Measurements from ENCODE around the gene TPSD1. TPM values are rescaled to one million over a fixed set of nuclear protein-coding genes. Genes with fewer than 3 reads are reported as not detected.
"Not testable (repeated sequence)": the region's sequence is repeated elsewhere in the genome, so short reads cannot be mapped to it uniquely, and the experiment has no call there.

TPSD1 gene
- total RNA-seq, 1 donor from 2014 or later, result not detected

- intact Hi-C loops (cut with micrococcal nuclease), result no loop called here
These were observed 7.0 kb downstream of the TPSD1 start for GRCh38 chr16:1262846-1263221.

GRCh38 chr16:1263591-1264344 lies 7.9 kb downstream of the TPSD1 start:
- intact Hi-C loops (cut with micrococcal nuclease), result no loop called here

GRCh38 chr16:1264345-1265089 lies 8.6 kb downstream of the TPSD1 start:
- intact Hi-C loops (cut with micrococcal nuclease), result no loop called here

GRCh38 chr16:1265090-1265630 lies 9.3 kb downstream of the TPSD1 start:
- intact Hi-C loops (cut with micrococcal nuclease), result no loop called here

- intact Hi-C loops (cut with micrococcal nuclease), result no loop called here
These were observed 10.0 kb downstream of the TPSD1 start for GRCh38 chr16:1265826-1266225.

- intact Hi-C loops (cut with micrococcal nuclease), result not testable (repeated sequence)
These were observed 13.5 kb downstream of the TPSD1 start for GRCh38 chr16:1269418-1269817.

GRCh38 chr16:1271380-1271723 lies 15.5 kb downstream of the TPSD1 start:
- intact Hi-C loops (cut with micrococcal nuclease), result no loop called here

- intact Hi-C loops (cut with micrococcal nuclease), result not testable (repeated sequence)
These were observed 16.0 kb downstream of the TPSD1 start for GRCh38 chr16:1271724-1272413.

GRCh38 chr16:1272453-1273198 lies 16.8 kb downstream of the TPSD1 start:
- intact Hi-C loops (cut with micrococcal nuclease), result no loop called here

- intact Hi-C loops (cut with micrococcal nuclease), result no loop called here
These were observed 17.9 kb downstream of the TPSD1 start for GRCh38 chr16:1273816-1274215.

- intact Hi-C loops (cut with micrococcal nuclease), result no loop called here
These were observed 18.9 kb downstream of the TPSD1 start for GRCh38 chr16:1274767-1275166.

GRCh38 chr16:1275791-1276579 lies 20.1 kb downstream of the TPSD1 start:
- intact Hi-C loops (cut with micrococcal nuclease), result no loop called here

- intact Hi-C loops (cut with micrococcal nuclease), result no loop called here
These were observed 20.7 kb downstream of the TPSD1 start for GRCh38 chr16:1276580-1276878.

GRCh38 chr16:1277151-1277598 lies 21.3 kb downstream of the TPSD1 start:
- intact Hi-C loops (cut with micrococcal nuclease), result no loop called here

GRCh38 chr16:1277617-1278282 lies 21.9 kb downstream of the TPSD1 start:
- intact Hi-C loops (cut with micrococcal nuclease), result no loop called here

- intact Hi-C loops (cut with micrococcal nuclease), result no loop called here
These were observed 22.6 kb downstream of the TPSD1 start for GRCh38 chr16:1278477-1278876.

- intact Hi-C loops (cut with micrococcal nuclease), result no loop called here
These were observed 23.4 kb downstream of the TPSD1 start for GRCh38 chr16:1279081-1279944.

- intact Hi-C loops (cut with micrococcal nuclease), result no loop called here
These were observed 24.2 kb downstream of the TPSD1 start for GRCh38 chr16:1279945-1280589.

GRCh38 chr16:1280783-1281182 lies 24.9 kb downstream of the TPSD1 start:
- intact Hi-C loops (cut with micrococcal nuclease), result no loop called here

Measured in T-helper 2 cell treated with Interferon-gamma antibody and Interleukin-4, amounts not matched to agents 100 ng/mL and 5 ng/mL, for 36 hours (primary cell).